ENCODE measurements around the gene SHQ1. TPM values are rescaled to one million over a fixed set of nuclear protein-coding genes. Genes with fewer than 3 reads are reported as not detected.

SHQ1 gene
- total and polyA plus RNA-seq, 9 donors, result 6.6 to 30.0 (median 14.8) TPM

GRCh38 chr3:72860053-72860452 lies 11.8 kb upstream of the SHQ1 start:
- intact Hi-C loops (cut with DNase I), result no loop called here
- WGBS, 3 donors, result 39 to 67% (median 45%) methylated on average over 5 of the region's 5 CpGs
- TF ChIP-seq EP300 (IDR thresholded peaks at IDR 0.05) (no peak), CTCF (IDR thresholded peaks at IDR 0.05) (no peak), POLR2A (IDR thresholded peaks at IDR 0.05) (no peak)

GRCh38 chr3:72855001-72855400 lies 6.8 kb upstream of the SHQ1 start:
- no peaks in the 10 kb centered on the region for H3K4me1 ChIP-seq (ENCODE audit: insufficient read depth)
- 49 to 65% (median 62%) methylated on average over 7 of the region's 7 CpGs for whole genome bisulfite sequencing, 3 donors
- no peak for TF ChIP-seq CTCF (IDR thresholded peaks at IDR 0.05)
- no peak for TF ChIP-seq POLR2A (IDR thresholded peaks at IDR 0.05)
- TF ChIP-seq EP300 (IDR thresholded peaks at IDR 0.05), result no peak
- no peaks in the 10 kb centered on the region for H3K9me3 ChIP-seq
- no peak overlapping the region for H3K27ac ChIP-seq
- no peaks in the 10 kb centered on the region for H3K27me3 ChIP-seq
- intact Hi-C loops (cut with DNase I), result no loop called here
- H3K36me3 ChIP-seq, result no peaks in the 10 kb centered on the region
- DNase-seq, result no peak
- no peak overlapping the region for H3K4me3 ChIP-seq

More at GRCh38 chr3:72860053-72860452, 11.8 kb upstream of the SHQ1 start:
- Histone ChIP-seq H3K36me3 (no peaks in the 10 kb centered on the region), H3K4me3 (no peak overlapping the region), H3K27ac (no peak overlapping the region), H3K9me3 (no peaks in the 10 kb centered on the region), H3K4me1 (ENCODE audit: insufficient read depth) (no peaks in the 10 kb centered on the region), H3K27me3 (no peaks in the 10 kb centered on the region)
- no peak for DNase-seq

- DNase-seq, result no peak
- intact Hi-C loops (cut with DNase I), result loop anchor here in 2 of 4 donors (10.0 kb wide), 3 partner anchors 206 to 236 kb away; no protein-coding TSS in a partner anchor
Measured at GRCh38 chr3:72848703-72849081, 447 bp upstream of the SHQ1 start.

GRCh38 chr3:72847282-72847681 lies 963 bp downstream of the SHQ1 start:
- intact Hi-C loops (cut with DNase I), result loop anchor here in 2 of 4 donors (10.0 kb wide), 3 partner anchors 208 to 238 kb away; no protein-coding TSS in a partner anchor
- H3K27ac ChIP-seq, result peak overlapping the region in 1 of 2 donors; percentile 40
- WGBS, 3 donors, result 5 to 8% (median 5%) methylated on average over 6 of the region's 6 CpGs
- peaks cover 6% of the 10 kb centered on the region for H3K4me1 ChIP-seq (ENCODE audit: insufficient read depth)
- TF ChIP-seq EP300 (IDR thresholded peaks at IDR 0.05) (no peak), CTCF (IDR thresholded peaks at IDR 0.05) (no peak), POLR2A (IDR thresholded peaks at IDR 0.05) (no peak)
- peak overlapping the region; percentile 82 for H3K4me3 ChIP-seq
- no peaks in the 10 kb centered on the region for H3K9me3 ChIP-seq
- no peak for DNase-seq
- H3K36me3 ChIP-seq, result no peaks in the 10 kb centered on the region
- no peaks in the 10 kb centered on the region for H3K27me3 ChIP-seq

More at GRCh38 chr3:72848703-72849081, 447 bp upstream of the SHQ1 start:
- Histone ChIP-seq H3K9me3 (no peaks in the 10 kb centered on the region), H3K27ac (no peak overlapping the region), H3K4me3 (peak overlapping the region; percentile 82), H3K36me3 (no peaks in the 10 kb centered on the region), H3K27me3 (no peaks in the 10 kb centered on the region), H3K4me1 (ENCODE audit: insufficient read depth) (peaks cover 6% of the 10 kb centered on the region)
- TF ChIP-seq CTCF (IDR thresholded peaks at IDR 0.05) (no peak), POLR2A (IDR thresholded peaks at IDR 0.05) (no peak), EP300 (IDR thresholded peaks at IDR 0.05) (no peak)
- 1% methylated on average over 11 of the region's 11 CpGs for WGBS, 3 donors
